Fibroblast of the aortic adventitia (primary cell): ENCODE results near the gene IRS2. TPM values are rescaled to one million over a fixed set of nuclear protein-coding genes. Genes with fewer than 3 reads are reported as not detected.

Source experiments
- DNase-seq: peaks from one replicate; pipeline ENCODE4 v3.0.0-alpha.2; 2010; ENCODE audit warnings: low read depth
- H3K4me3 ChIP-seq: 2 replicates; pipeline ENCODE4 v1.5.1; 2011; ENCODE audit warnings: low read depth, mild to moderate bottlenecking, control low read depth, low read length, moderate library complexity
- CTCF ChIP-seq: IDR thresholded peaks from 2 replicates; pipeline ENCODE4 v1.5.1; 2011; ENCODE audit warnings: mild to moderate bottlenecking, low read length, control low read depth, inconsistent platforms; ENCODE audit not compliant: insufficient read depth
- total RNA-seq: library from RNA; depleted of rRNA; stranded (reverse); fragments of >200 nt; gene quantifications from 2 replicates; pipeline ENCODE4 v1.2.3, GENCODE V29; 2012; ENCODE audit warnings: low replicate concordance

IRS2 gene
- total RNA-seq, 1 donor: 4.3 TPM

- no peak for TF ChIP-seq CTCF
- H3K4me3 ChIP-seq: no peak overlapping the region
- DNase-seq: no peak
These were observed 15.9 kb downstream of the IRS2 start for GRCh38 chr13:109770436-109770835.

- H3K4me3 ChIP-seq: no peak overlapping the region
- DNase-seq: no peak
- no peak for TF ChIP-seq CTCF
These were observed 16.5 kb downstream of the IRS2 start for GRCh38 chr13:109769921-109770320.

GRCh38 chr13:109769275-109769674, 17.1 kb downstream of the IRS2 start:
- no peak for TF ChIP-seq CTCF
- no peak overlapping the region for H3K4me3 ChIP-seq
- DNase-seq: no peak

- TF ChIP-seq CTCF: no peak
- no peak for DNase-seq
- no peak overlapping the region for H3K4me3 ChIP-seq
These were observed 17.8 kb downstream of the IRS2 start for GRCh38 chr13:109768616-109769015.

- no peak for TF ChIP-seq CTCF
- no peak for DNase-seq
- H3K4me3 ChIP-seq: no peak overlapping the region
These were observed 18.2 kb downstream of the IRS2 start for GRCh38 chr13:109768176-109768575.

GRCh38 chr13:109767023-109767422, 19.4 kb downstream of the IRS2 start:
- DNase-seq: no peak
- TF ChIP-seq CTCF: no peak
- no peak overlapping the region for H3K4me3 ChIP-seq
